GM12878 (cell line): Measurements from ENCODE around the gene SOCS1. TPM values are rescaled to one million over a fixed set of nuclear protein-coding genes. Genes with fewer than 3 reads are reported as not detected.
A peak's percentile ranks its signal among the peaks of the same experiment; 100 is the strongest.

Experiments
- BACH1 ChIP-seq: fragments of 450-650 bp; IDR thresholded peaks from 2 replicates; pipeline ENCODE4 v1.6.1; 2017; ENCODE audit warnings: mild to moderate bottlenecking, borderline replicate concordance
- BCL3 ChIP-seq: IDR thresholded peaks from 2 replicates; pipeline ENCODE4 v1.6.1; 2011; ENCODE audit warnings: borderline replicate concordance, low read depth, mild to moderate bottlenecking, moderate library complexity, low read length; ENCODE audit not compliant: insufficient read depth, poor library complexity, severe bottlenecking
- CBFB ChIP-seq: IDR thresholded peaks from 2 replicates; pipeline ENCODE4 v1.6.1; 2016; ENCODE audit warnings: antibody characterized with exemption, low read depth
- CEBPZ ChIP-seq: fragments of 150-350 bp; IDR thresholded peaks from 2 replicates; pipeline ENCODE4 v1.6.1; 2016; ENCODE audit warnings: low read depth, low read length
- CHD1 ChIP-seq: IDR thresholded peaks from 2 replicates; pipeline ENCODE4 v1.6.1; 2012; ENCODE audit warnings: low read depth, low read length, improper control_type of control experiment
- CREB1 ChIP-seq: IDR thresholded peaks from 2 replicates; pipeline ENCODE4 v1.6.1; 2012; ENCODE audit warnings: low read depth, mild to moderate bottlenecking, inconsistent platforms
- CREM ChIP-seq: IDR thresholded peaks from 2 replicates; pipeline ENCODE4 v1.6.1; 2014; ENCODE audit warnings: antibody characterized with exemption, low read depth
- FOXK2 ChIP-seq: fragments of 450-650 bp; IDR thresholded peaks from 2 replicates; pipeline ENCODE4 v1.6.1; 2017; ENCODE audit warnings: mild to moderate bottlenecking, moderate library complexity
- HCFC1 ChIP-seq: fragments of 150-350 bp; IDR thresholded peaks from 2 replicates; pipeline ENCODE4 v1.6.1; 2014; ENCODE audit warnings: low read length
- HDAC6 ChIP-seq: fragments of 200-600 bp; sonication (generic); IDR thresholded peaks from one replicate; pipeline ENCODE4 v1.8.0; 2017; ENCODE audit warnings: antibody characterized with exemption; ENCODE audit not compliant: unreplicated experiment
- JUND ChIP-seq: IDR thresholded peaks from 2 replicates; pipeline ENCODE4 v1.6.1; 2012; ENCODE audit warnings: low read depth, mild to moderate bottlenecking, low read length, improper control_type of control experiment, moderate library complexity
- KAT2A ChIP-seq: conservative IDR thresholded peaks from 2 replicates; pipeline ENCODE4 v1.6.1; 2011; ENCODE audit warnings: low read depth, low read length; ENCODE audit not compliant: control insufficient read depth
- MEF2A ChIP-seq: IDR thresholded peaks from 2 replicates; pipeline ENCODE4 v1.6.1; 2011; ENCODE audit warnings: low read depth, mild to moderate bottlenecking, low read length, moderate library complexity; ENCODE audit not compliant: insufficient read depth
- MXI1 ChIP-seq: fragments of 150-350 bp; IDR thresholded peaks from 2 replicates; pipeline ENCODE4 v1.6.1; 2011; ENCODE audit warnings: low read depth, mild to moderate bottlenecking, inconsistent platforms, low read length, improper control_type of control experiment
- NFYA ChIP-seq: IDR thresholded peaks from 2 replicates; pipeline ENCODE4 v1.6.1; 2011; ENCODE audit warnings: low read depth, mild to moderate bottlenecking, low read length, improper control_type of control experiment, borderline replicate concordance
- POU2F2 ChIP-seq: IDR thresholded peaks from 3 replicates; pipeline ENCODE4 v1.6.1; 2011; ENCODE audit warnings: low read depth, mild to moderate bottlenecking, low read length, borderline replicate concordance
- RAD21 ChIP-seq: IDR thresholded peaks from 2 replicates; pipeline ENCODE4 v1.6.1; 2011; ENCODE audit warnings: mild to moderate bottlenecking, low read depth, low read length, moderate library complexity; ENCODE audit not compliant: insufficient read depth
- TAF1 ChIP-seq: IDR thresholded peaks from 2 replicates; pipeline ENCODE4 v1.6.1; 2011; ENCODE audit warnings: mild to moderate bottlenecking, low read depth, low read length, borderline replicate concordance
- ZBTB33 ChIP-seq: fragments of 450-650 bp; IDR thresholded peaks from 2 replicates; pipeline ENCODE4 v1.6.1; 2017; ENCODE audit warnings: mild to moderate bottlenecking
- ZSCAN29 ChIP-seq: fragments of 450-650 bp; IDR thresholded peaks from 2 replicates; pipeline ENCODE4 v1.6.1; 2017; ENCODE audit warnings: mild to moderate bottlenecking, moderate library complexity
- polyA plus RNA-seq, 11 experiments: library from polyadenylated mRNA; depleted of rRNA in 4 of 11; unstranded in 6 of 11; stranded (reverse) in 5 of 11; fragments of >200 nt; fragmentation: Nextera tagmentation in 4 of 11; fragmentation: Illumina TruSeq in 1 of 11; extraction: Ambion mirVana in 4 of 11; extraction: Trizol in 1 of 11; gene quantifications; 1 replicate in 1 of 11; 2 replicates in 10 of 11; pipeline versions ENCODE4 v1.2.1 to v1.2.3, GENCODE V29; 2011 to 2016; ENCODE audit warnings: inconsistent platforms in 2 of 11, missing spikeins in 2 of 11, low read depth in 1 of 11
- total RNA-seq, 4 experiments: library from RNA; depleted of rRNA in 3 of 4; stranded (reverse); fragments of >200 nt in 3 of 4; fragmentation: Illumina TruSeq in 1 of 4; extraction: Trizol in 1 of 4; gene quantifications; 2 replicates each; pipeline versions ENCODE4 v1.2.1 to v1.2.3, GENCODE V29; 2013 to 2021
- TF ChIP-seq, protein P1 (sequence below): fragments of 150-350 bp; IDR thresholded peaks from 2 replicates; pipeline ENCODE4 v1.6.1; 2014; ENCODE audit warnings: mild to moderate bottlenecking, low read depth, low read length

SOCS1 gene
- total and polyA plus RNA-seq, 10 of the 15 experiments (the other 5 are each of a cell fraction or from before 2014, with no cell fraction given): 0.42 to 39.8 (median 11.2) TPM

GRCh38 chr16:11255737-11256660 lies at the start of gene SOCS1 (continued):
- peak; percentile 86; the same call in 1 of the 2 replicates for TF ChIP-seq CHD1
- peak; percentile 96 for TF ChIP-seq TAF1
- TF ChIP-seq MEF2A: no peak; the same call in 1 of the 2 replicates
- TF ChIP-seq RAD21: peak; percentile 68
- TF ChIP-seq, protein P1, sequence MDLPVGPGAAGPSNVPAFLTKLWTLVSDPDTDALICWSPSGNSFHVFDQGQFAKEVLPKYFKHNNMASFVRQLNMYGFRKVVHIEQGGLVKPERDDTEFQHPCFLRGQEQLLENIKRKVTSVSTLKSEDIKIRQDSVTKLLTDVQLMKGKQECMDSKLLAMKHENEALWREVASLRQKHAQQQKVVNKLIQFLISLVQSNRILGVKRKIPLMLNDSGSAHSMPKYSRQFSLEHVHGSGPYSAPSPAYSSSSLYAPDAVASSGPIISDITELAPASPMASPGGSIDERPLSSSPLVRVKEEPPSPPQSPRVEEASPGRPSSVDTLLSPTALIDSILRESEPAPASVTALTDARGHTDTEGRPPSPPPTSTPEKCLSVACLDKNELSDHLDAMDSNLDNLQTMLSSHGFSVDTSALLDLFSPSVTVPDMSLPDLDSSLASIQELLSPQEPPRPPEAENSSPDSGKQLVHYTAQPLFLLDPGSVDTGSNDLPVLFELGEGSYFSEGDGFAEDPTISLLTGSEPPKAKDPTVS: 0 out of 2 replicates have a peak, but pooled peaks have one; percentile 41
- no peak for TF ChIP-seq CEBPZ
- peak; percentile 50; the same call in 1 of the 2 replicates for TF ChIP-seq CBFB
- TF ChIP-seq JUND: no peak
- no peak for TF ChIP-seq KAT2A
- TF ChIP-seq HCFC1: peak; percentile 41; the same call in 1 of the 2 replicates
- TF ChIP-seq BACH1: peak; percentile 97
- TF ChIP-seq CREM: peak; percentile 29; the same call in 1 of the 2 replicates
- peak; percentile 78 for TF ChIP-seq HDAC6
- peak; percentile 94; the same call in 2 of the 3 replicates for TF ChIP-seq POU2F2
- peak; percentile 13; the same call in 1 of the 2 replicates for TF ChIP-seq MXI1
- TF ChIP-seq FOXK2: peak; percentile 75
- peak; percentile 72 for TF ChIP-seq ZSCAN29
- TF ChIP-seq BCL3: peak; percentile 79
- no peak for TF ChIP-seq ZBTB33
- TF ChIP-seq NFYA: no peak
- TF ChIP-seq CREB1: no peak
